MCF 10A (cell line): ENCODE measurements around the gene CAMKMT. TPM values are rescaled to one million over a fixed set of nuclear protein-coding genes. Genes with fewer than 3 reads are reported as not detected.
"Not testable (repeated sequence)": the region's sequence is repeated elsewhere in the genome, so short reads cannot be mapped to it uniquely, and the experiment has no call there.

Experiments
- BruUV-seq: library from RNA; stranded (reverse); fragments of 400-500 nt; replicated peaks from 2 replicates; lab custom pipeline; 2021; lab: Mats Ljungman, UMichigan
- CTCF ChIA-PET: fragments of 300-600 bp; sonication (Branson Sonifier 250); formaldehyde crosslinking; extraction: SDS; loops from one replicate; lab custom pipeline; 2021; ENCODE audit warnings: antibody characterized with exemption, inconsistent platforms; lab: Yijun Ruan, JAX
- POLR2A ChIA-PET: fragments of 300-600, 350-650 bp; sonication (Branson Sonifier 250); formaldehyde crosslinking; extraction: SDS; loops from one replicate; lab custom pipeline; 2020; ENCODE audit warnings: antibody characterized with exemption, inconsistent platforms; lab: Yijun Ruan, JAX
- DNase-seq: peaks from one replicate; pipeline ENCODE4 v3.0.0-alpha.2; 2018; ENCODE audit not compliant: unreplicated experiment
- H3K27ac Mint-ChIP-seq: one replicate; pipeline ENCODE4 v1.8.0; 2022; ENCODE audit warnings: mild to moderate bottlenecking, low read depth, mixed read lengths; ENCODE audit not compliant: unreplicated experiment
- H3K27me3 Mint-ChIP-seq: one replicate; pipeline ENCODE4 v1.8.0; 2022; ENCODE audit warnings: mixed read lengths; ENCODE audit not compliant: insufficient read depth, unreplicated experiment
- H3K36me3 Mint-ChIP-seq: one replicate; pipeline ENCODE4 v1.8.0; 2022; ENCODE audit warnings: mild to moderate bottlenecking, moderate library complexity, mixed read lengths; ENCODE audit not compliant: insufficient read depth, unreplicated experiment
- H3K4me1 Mint-ChIP-seq: one replicate; pipeline ENCODE4 v1.8.0; 2022; ENCODE audit warnings: mixed read lengths; ENCODE audit not compliant: insufficient read depth, unreplicated experiment
- H3K4me3 Mint-ChIP-seq: one replicate; pipeline ENCODE4 v1.8.0; 2022; ENCODE audit warnings: mild to moderate bottlenecking, moderate library complexity, mixed read lengths; ENCODE audit not compliant: unreplicated experiment
- H3K9me3 Mint-ChIP-seq: one replicate; pipeline ENCODE4 v1.8.0; 2022; ENCODE audit warnings: mixed read lengths; ENCODE audit not compliant: unreplicated experiment
- intact Hi-C: fragments of 100-400 bp; cut with micrococcal nuclease; formaldehyde crosslinking; loops from 2 replicates; pipeline ENCODE4 v1.14.1; 2022
- total RNA-seq: library from RNA; stranded (reverse); gene quantifications from 2 replicates; pipeline ENCODE4 v1.2.3, GENCODE V29; 2022
- TF ChIP-seq, protein P1 (sequence below): fragments of 200-600 bp; IDR thresholded peaks from one replicate; pipeline ENCODE4 v1.8.0; 2022; ENCODE audit warnings: antibody characterized with exemption, mild to moderate bottlenecking; ENCODE audit not compliant: unreplicated experiment

The CAMKMT gene
- total RNA-seq, 1 experiment from 2014 or later: 9.9 TPM

DNA sequence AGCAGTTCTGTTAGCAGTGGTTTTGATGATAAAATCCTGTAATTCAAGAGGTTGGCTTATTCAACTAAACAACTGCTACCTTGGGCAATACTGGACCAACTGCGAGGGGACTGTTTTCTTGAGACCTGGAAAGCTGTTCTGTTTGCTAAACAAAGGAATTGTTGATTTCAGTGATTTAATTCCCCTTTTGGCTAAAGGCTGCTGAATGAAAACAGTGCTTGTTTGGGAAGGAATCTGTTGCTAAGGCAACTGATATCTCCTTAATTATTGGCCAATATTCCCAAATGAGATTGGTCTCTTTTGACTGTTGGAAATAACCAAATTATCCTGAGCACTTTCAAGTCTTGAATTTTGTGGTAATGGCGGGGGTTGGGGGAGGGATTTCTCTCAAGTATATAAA, 136.8 kb downstream of the CAMKMT start:
- TF ChIP-seq, protein P1, sequence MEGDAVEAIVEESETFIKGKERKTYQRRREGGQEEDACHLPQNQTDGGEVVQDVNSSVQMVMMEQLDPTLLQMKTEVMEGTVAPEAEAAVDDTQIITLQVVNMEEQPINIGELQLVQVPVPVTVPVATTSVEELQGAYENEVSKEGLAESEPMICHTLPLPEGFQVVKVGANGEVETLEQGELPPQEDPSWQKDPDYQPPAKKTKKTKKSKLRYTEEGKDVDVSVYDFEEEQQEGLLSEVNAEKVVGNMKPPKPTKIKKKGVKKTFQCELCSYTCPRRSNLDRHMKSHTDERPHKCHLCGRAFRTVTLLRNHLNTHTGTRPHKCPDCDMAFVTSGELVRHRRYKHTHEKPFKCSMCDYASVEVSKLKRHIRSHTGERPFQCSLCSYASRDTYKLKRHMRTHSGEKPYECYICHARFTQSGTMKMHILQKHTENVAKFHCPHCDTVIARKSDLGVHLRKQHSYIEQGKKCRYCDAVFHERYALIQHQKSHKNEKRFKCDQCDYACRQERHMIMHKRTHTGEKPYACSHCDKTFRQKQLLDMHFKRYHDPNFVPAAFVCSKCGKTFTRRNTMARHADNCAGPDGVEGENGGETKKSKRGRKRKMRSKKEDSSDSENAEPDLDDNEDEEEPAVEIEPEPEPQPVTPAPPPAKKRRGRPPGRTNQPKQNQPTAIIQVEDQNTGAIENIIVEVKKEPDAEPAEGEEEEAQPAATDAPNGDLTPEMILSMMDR: no peak
- intact Hi-C loops: no loop called here
- H3K9me3 Mint-ChIP-seq: no peaks in the 10 kb centered on the region
- H3K27me3 Mint-ChIP-seq: no peaks in the 10 kb centered on the region
- H3K36me3 Mint-ChIP-seq: no peaks in the 10 kb centered on the region
- CTCF ChIA-PET: interaction anchor here (0.5 to 2.4 kb wide), 4 partner anchors 19 to 457 kb away, joined by 3 to 14 read pairs (median 6); no protein-coding TSS in a partner anchor
- H3K27ac Mint-ChIP-seq: no peak overlapping the region
- POLR2A ChIA-PET: no interaction called here
- BruUV-seq: no TSS peak
- no peak overlapping the region for H3K4me3 Mint-ChIP-seq
- DNase-seq: no peak
- no peaks in the 10 kb centered on the region for H3K4me1 Mint-ChIP-seq

DNA sequence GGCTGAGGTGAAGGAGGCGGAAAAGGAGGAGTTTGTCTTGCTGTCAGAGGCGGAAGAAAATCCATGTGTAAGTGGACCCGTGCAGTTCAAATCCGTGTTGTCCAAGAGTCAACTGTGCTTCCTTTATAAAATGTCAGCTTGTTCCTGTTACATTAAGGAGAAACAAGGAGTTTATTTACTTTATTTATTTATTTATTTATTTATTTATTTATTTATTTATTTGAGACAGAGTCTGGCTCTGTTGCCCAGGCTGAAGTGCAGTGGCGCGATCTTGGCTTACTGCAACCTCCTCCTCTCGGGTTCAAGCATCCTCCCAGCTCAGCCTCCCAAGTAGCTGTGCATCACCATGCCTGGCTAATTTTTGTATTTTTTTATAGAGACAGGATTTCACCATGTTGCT, 143.9 kb downstream of the CAMKMT start:
- BruUV-seq, H3K4me1 Mint-ChIP-seq, intact Hi-C loops, H3K4me3 Mint-ChIP-seq, H3K27me3 Mint-ChIP-seq, POLR2A ChIA-PET, DNase-seq, H3K9me3 Mint-ChIP-seq, H3K27ac Mint-ChIP-seq: not testable (repeated sequence)
- CTCF ChIA-PET: interaction anchor here (0.7 kb wide), 1 partner anchor 54 kb away, joined by 3 read pairs; no protein-coding TSS in a partner anchor
- peaks cover 12% of the 10 kb centered on the region for H3K36me3 Mint-ChIP-seq

DNA sequence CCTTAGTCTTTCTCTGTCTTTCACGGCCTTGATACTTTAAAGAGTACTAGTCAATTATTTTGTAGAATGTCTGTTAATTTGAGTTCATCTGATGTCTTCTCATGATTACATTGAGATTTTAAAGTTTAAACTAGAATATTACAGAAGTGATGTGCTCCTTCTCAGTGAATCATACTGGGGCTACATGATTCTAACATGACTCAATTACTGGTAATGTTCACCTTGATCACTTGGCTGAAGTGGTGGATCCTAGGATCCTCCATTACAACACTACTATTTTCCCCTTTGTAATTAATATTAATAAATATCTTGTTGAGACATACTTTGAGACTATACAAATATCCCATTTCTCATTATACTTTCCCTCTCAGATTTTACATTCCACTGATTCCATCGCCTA, 148.5 kb downstream of the CAMKMT start:
- ChIA-PET POLR2A (no interaction called here), CTCF (interaction anchor here (1.0 kb wide), 1 partner anchor 31 kb away, joined by 5 read pairs; no protein-coding TSS in a partner anchor)
- Mint-ChIP-seq H3K4me3 (no peak overlapping the region), H3K36me3 (peaks cover 12% of the 10 kb centered on the region), H3K9me3 (no peaks in the 10 kb centered on the region), H3K27me3 (no peaks in the 10 kb centered on the region), H3K4me1 (peaks cover 11% of the 10 kb centered on the region), H3K27ac (peak overlapping the region; percentile 18)
- intact Hi-C loops: no loop called here
- no TSS peak for BruUV-seq
- TF ChIP-seq, protein P1: no peak
- DNase-seq: no peak

DNA sequence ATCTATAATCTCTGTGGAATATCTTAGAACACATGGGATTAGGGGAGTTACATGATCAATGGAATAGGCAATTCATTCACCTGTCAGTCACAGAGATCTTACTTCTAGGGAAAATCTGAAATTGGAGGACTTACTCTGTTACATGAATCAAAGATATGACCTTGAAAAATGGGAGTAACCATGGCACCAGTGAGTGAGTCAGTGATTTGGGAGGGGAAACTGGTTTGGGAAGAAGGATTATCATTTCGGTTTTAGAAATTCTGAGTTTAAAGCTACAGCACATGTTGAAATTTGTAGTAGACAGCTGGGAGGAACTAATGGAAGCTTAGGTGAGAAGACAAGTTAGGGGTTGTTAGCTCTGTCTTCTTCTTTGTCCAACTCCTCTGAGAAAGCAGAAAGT, 153.7 kb downstream of the CAMKMT start:
- no peak overlapping the region for H3K4me3 Mint-ChIP-seq

More for the DNA sequence above, 153.7 kb downstream of the CAMKMT start:
- TF ChIP-seq, protein P1: no peak
- peaks cover 9% of the 10 kb centered on the region for H3K4me1 Mint-ChIP-seq
- DNase-seq: no peak
- BruUV-seq: no TSS peak
- ChIA-PET CTCF (interaction anchor here (0.5 to 2.0 kb wide), 2 partner anchors 36 to 112 kb away, joined by 4 to 6 read pairs; no protein-coding TSS in a partner anchor), POLR2A (interaction anchor here (1.5 kb wide), 1 partner anchor 34 kb away, joined by 5 read pairs; no protein-coding TSS in a partner anchor)
- peaks cover 8% of the 10 kb centered on the region for H3K36me3 Mint-ChIP-seq
- peak overlapping the region; percentile 5 for H3K27ac Mint-ChIP-seq
- no peaks in the 10 kb centered on the region for H3K9me3 Mint-ChIP-seq
- intact Hi-C loops: no loop called here
- no peaks in the 10 kb centered on the region for H3K27me3 Mint-ChIP-seq
